SU-DHL-6 (cell line): ENCODE data around the gene HTR3B.

Experiments used
- EZH2phosphoT487 ChIP-seq: fragments of 200-600 bp; sonication (generic), shearing (Covaris generic); conservative IDR thresholded peaks from 2 replicates; pipeline ENCODE4 v1.6.1; 2018; ENCODE audit warnings: mild to moderate bottlenecking, antibody characterized with exemption, low read length, moderate library complexity, mixed read lengths
- TF ChIP-seq, protein P1 (sequence below): fragments of 200-600 bp; sonication (generic); IDR thresholded peaks from one replicate; pipeline ENCODE4 v1.5.1; 2017; ENCODE audit warnings: antibody characterized with exemption, mild to moderate bottlenecking, low read length, moderate library complexity; ENCODE audit not compliant: insufficient read depth, poor library complexity, severe bottlenecking

- TF ChIP-seq, protein P1, sequence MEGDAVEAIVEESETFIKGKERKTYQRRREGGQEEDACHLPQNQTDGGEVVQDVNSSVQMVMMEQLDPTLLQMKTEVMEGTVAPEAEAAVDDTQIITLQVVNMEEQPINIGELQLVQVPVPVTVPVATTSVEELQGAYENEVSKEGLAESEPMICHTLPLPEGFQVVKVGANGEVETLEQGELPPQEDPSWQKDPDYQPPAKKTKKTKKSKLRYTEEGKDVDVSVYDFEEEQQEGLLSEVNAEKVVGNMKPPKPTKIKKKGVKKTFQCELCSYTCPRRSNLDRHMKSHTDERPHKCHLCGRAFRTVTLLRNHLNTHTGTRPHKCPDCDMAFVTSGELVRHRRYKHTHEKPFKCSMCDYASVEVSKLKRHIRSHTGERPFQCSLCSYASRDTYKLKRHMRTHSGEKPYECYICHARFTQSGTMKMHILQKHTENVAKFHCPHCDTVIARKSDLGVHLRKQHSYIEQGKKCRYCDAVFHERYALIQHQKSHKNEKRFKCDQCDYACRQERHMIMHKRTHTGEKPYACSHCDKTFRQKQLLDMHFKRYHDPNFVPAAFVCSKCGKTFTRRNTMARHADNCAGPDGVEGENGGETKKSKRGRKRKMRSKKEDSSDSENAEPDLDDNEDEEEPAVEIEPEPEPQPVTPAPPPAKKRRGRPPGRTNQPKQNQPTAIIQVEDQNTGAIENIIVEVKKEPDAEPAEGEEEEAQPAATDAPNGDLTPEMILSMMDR: no peak
- no peak for TF ChIP-seq EZH2phosphoT487
Observed at GRCh38 chr11:113873236-113873626, 31.4 kb upstream of the HTR3B start.
